Hepatocyte (in vitro differentiated cells): ENCODE results near the gene MYBPC2.

ENCODE experiments used
- EZH2 ChIP-seq: fragments of 200-600 bp; sonication (generic); IDR thresholded peaks from 2 replicates; pipeline ENCODE4 v1.6.1; 2016; ENCODE audit warnings: antibody characterized with exemption, mild to moderate bottlenecking, borderline replicate concordance
- EZH2phosphoT487 ChIP-seq: fragments of 200-600 bp; sonication (generic); IDR thresholded peaks from one replicate; pipeline ENCODE4 v1.6.1; 2018; ENCODE audit warnings: antibody characterized with exemption, mild to moderate bottlenecking, low read depth, moderate library complexity; ENCODE audit not compliant: unreplicated experiment, severe bottlenecking
- TF ChIP-seq, protein P1 (sequence below): fragments of 200-600 bp; sonication (generic); IDR thresholded peaks from 2 replicates; pipeline ENCODE4 v1.5.1; 2016; ENCODE audit warnings: antibody characterized with exemption, mild to moderate bottlenecking; ENCODE audit not compliant: poor library complexity

DNA sequence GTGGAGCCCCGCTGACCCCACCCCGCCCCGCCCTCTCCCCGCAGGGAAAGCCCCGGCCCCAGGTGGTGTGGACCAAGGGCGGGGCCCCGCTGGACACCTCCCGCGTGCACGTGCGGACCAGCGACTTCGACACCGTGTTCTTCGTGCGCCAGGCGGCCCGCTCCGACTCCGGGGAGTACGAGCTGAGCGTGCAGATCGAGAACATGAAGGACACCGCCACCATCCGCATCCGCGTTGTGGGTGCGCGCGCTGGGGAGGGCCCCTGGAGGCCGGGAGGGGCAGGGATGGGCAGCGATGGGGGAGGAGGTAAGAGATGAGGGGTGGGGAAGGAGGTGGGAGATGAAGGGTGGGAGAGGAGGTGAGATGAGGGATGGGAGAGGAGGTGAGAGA is 26.4 kb downstream of the MYBPC2 start:
- TF ChIP-seq, protein P1, sequence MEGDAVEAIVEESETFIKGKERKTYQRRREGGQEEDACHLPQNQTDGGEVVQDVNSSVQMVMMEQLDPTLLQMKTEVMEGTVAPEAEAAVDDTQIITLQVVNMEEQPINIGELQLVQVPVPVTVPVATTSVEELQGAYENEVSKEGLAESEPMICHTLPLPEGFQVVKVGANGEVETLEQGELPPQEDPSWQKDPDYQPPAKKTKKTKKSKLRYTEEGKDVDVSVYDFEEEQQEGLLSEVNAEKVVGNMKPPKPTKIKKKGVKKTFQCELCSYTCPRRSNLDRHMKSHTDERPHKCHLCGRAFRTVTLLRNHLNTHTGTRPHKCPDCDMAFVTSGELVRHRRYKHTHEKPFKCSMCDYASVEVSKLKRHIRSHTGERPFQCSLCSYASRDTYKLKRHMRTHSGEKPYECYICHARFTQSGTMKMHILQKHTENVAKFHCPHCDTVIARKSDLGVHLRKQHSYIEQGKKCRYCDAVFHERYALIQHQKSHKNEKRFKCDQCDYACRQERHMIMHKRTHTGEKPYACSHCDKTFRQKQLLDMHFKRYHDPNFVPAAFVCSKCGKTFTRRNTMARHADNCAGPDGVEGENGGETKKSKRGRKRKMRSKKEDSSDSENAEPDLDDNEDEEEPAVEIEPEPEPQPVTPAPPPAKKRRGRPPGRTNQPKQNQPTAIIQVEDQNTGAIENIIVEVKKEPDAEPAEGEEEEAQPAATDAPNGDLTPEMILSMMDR, result no peak
- TF ChIP-seq EZH2phosphoT487 (no peak), EZH2 (no peak)
